NCI-H1436 (cell line): Measurements from ENCODE around the gene FLRT1.

ENCODE experiments used
- DNase-seq: peaks from one replicate; lab custom pipeline; 2025; lab: John Stamatoyannopoulos, UW

Gene FLRT1

GRCh38 chr11:64035576-64035975, at the start of gene FLRT1:
Gene FLRT1 (plus strand): TSS chr11:64035931. CDS start chr11:64116268, 80,337 bp downstream.
- DNase-seq: no peak

GRCh38 chr11:63986156-63986931, 49.4 kb upstream of the FLRT1 start, which contains the start of gene OTUB1:
Gene OTUB1 (plus strand): TSS chr11:63986438. CDS start chr11:63986457, 19 bp downstream.
- peak; percentile 89 for DNase-seq

GRCh38 chr11:63986932-63987513, 48.7 kb upstream of the FLRT1 start:
- DNase-seq: no peak

GRCh38 chr11:63991558-63991957, 44.2 kb upstream of the FLRT1 start:
- DNase-seq: no peak

GRCh38 chr11:63993100-63993499, 42.6 kb upstream of the FLRT1 start:
- no peak for DNase-seq

- no peak for DNase-seq
Observed at GRCh38 chr11:63993993-63994392, 41.7 kb upstream of the FLRT1 start.

- no peak for DNase-seq
Observed at GRCh38 chr11:63996512-63996911, 39.2 kb upstream of the FLRT1 start.

- DNase-seq: no peak
Observed at GRCh38 chr11:63997104-63997700, 38.5 kb upstream of the FLRT1 start.

GRCh38 chr11:63997801-63998337, 37.9 kb upstream of the FLRT1 start:
- no peak for DNase-seq

- no peak for DNase-seq
Observed at GRCh38 chr11:63998558-63999348, 37.0 kb upstream of the FLRT1 start.

- no peak for DNase-seq
Observed at GRCh38 chr11:63999349-64000025, 36.2 kb upstream of the FLRT1 start.

GRCh38 chr11:64000026-64000739, 35.5 kb upstream of the FLRT1 start:
- DNase-seq: no peak

- no peak for DNase-seq
Observed at GRCh38 chr11:64000740-64001483, 34.8 kb upstream of the FLRT1 start.

- DNase-seq: no peak
Observed at GRCh38 chr11:64001484-64002420, 34.0 kb upstream of the FLRT1 start.

- DNase-seq: no peak
Observed at GRCh38 chr11:64003807-64004589, 31.7 kb upstream of the FLRT1 start.

- no peak for DNase-seq
Observed at GRCh38 chr11:64004590-64004984, 31.1 kb upstream of the FLRT1 start.

- no peak for DNase-seq
Observed at GRCh38 chr11:64005691-64006090, 30.0 kb upstream of the FLRT1 start.

- no peak for DNase-seq
Observed at GRCh38 chr11:64006398-64006797, 29.3 kb upstream of the FLRT1 start.
